ENCODE data around the gene EFNA3. TPM values are rescaled to one million over a fixed set of nuclear protein-coding genes. Genes with fewer than 3 reads are reported as not detected.
A peak's percentile ranks its signal among the peaks of the same experiment; 100 is the strongest.

Gene EFNA3
- total and polyA plus RNA-seq, 9 of the 15 experiments (the other 6 are each of a cell fraction or from before 2014, with no cell fraction given): 0.59 to 7.9 (median 4.7) TPM

GRCh38 chr1:155044812-155045657 lies 33.6 kb upstream of the EFNA3 start (continued):
- no peak for TF ChIP-seq CEBPB (tag; IDR thresholded peaks at IDR 0.05)
- TF ChIP-seq E4F1 (CRISPR knock-in tag; IDR thresholded peaks at IDR 0.05; ENCODE audit: borderline replicate concordance): no peak
- TF ChIP-seq CCNT2 (IDR thresholded peaks at IDR 0.05; ENCODE audit: borderline replicate concordance, extremely low read depth, insufficient read length, low read depth, low read length): no peak
- no peak for TF ChIP-seq TARDBP (IDR thresholded peaks at IDR 0.05)
- peak; percentile 82 for TF ChIP-seq ZFP91 (CRISPR knock-in tag; IDR thresholded peaks at IDR 0.05)
- TF ChIP-seq KLF1 (tag; IDR thresholded peaks at IDR 0.05): no peak
- TF ChIP-seq TFAP4 (CRISPR knock-in tag; IDR thresholded peaks at IDR 0.05; ENCODE audit: borderline replicate concordance): peak; percentile 94
- peak; percentile 88 for TF ChIP-seq ATF7 (IDR thresholded peaks at IDR 0.05)
- TF ChIP-seq E2F6 (IDR thresholded peaks at IDR 0.05; ENCODE audit: borderline replicate concordance in 1 of 2, extremely low read depth in 1 of 2, insufficient read depth in 1 of 2, insufficient read length in 1 of 2, low read depth in 1 of 2, low read length in 1 of 2, poor library complexity in 1 of 2, severe bottlenecking in 1 of 2): peak in 1 of 2 experiments; percentile 14
- peak; percentile 78; the same call in 1 of the 2 replicates for TF ChIP-seq XRCC5 (IDR thresholded peaks at IDR 0.05; ENCODE audit: low read depth, low read length)
- no peak for TF ChIP-seq PATZ1 (CRISPR knock-in tag; IDR thresholded peaks at IDR 0.05; ENCODE audit: borderline replicate concordance)
- TF ChIP-seq BHLHE40 (IDR thresholded peaks at IDR 0.05; ENCODE audit: low read length): no peak
- no peak for TF ChIP-seq PRDM10 (IDR thresholded peaks at IDR 0.05; ENCODE audit: partially characterized antibody)
